ENCODE measurements around the gene LY6G5C.

GRCh38 chr6:31663961-31664789 is 16.7 kb downstream of the LY6G5C start:
- no peak for TF ChIP-seq CTCF (IDR thresholded peaks at IDR 0.05)
- TF ChIP-seq POLR2AphosphoS5 (IDR thresholded peaks at IDR 0.05; ENCODE audit: low read depth, low read length), result no peak

Measured in Panc1 (cell line).